Measurements from ENCODE around the gene ZNF618.

DNA sequence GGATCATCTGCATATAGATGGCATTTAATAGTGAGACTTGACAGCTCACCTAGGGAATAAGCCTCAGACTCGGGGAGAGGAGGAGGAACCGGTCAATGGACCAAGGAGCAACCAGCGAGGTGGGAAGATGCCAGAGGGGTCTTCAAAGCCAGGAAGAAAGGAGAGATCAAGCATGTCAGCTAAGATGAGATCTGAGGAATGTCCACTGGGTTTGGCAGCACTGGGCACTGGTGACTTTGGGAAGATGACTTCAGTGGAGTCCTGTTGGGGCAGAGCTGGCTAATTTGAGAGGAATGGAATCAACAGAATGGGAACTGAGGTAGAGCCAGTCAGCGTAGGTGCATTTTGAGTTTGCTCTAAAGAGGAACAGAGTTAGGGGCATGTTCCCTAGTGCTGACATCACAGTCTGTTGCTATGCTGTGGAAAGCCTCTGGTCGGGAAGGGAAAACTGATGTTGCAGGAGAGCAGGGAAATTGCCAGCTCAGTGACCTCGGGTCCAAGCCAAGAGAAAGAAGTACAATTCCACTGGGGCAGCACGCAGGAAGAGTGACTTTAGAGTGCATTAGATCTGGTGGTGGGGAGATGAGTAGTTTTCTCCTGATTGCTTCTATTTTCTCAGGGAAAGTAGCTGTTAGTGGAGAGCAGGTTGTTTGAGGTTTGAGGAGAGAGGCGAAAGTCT lies 56.9 kb downstream of the ZNF618 start:
- TF ChIP-seq, protein P1, sequence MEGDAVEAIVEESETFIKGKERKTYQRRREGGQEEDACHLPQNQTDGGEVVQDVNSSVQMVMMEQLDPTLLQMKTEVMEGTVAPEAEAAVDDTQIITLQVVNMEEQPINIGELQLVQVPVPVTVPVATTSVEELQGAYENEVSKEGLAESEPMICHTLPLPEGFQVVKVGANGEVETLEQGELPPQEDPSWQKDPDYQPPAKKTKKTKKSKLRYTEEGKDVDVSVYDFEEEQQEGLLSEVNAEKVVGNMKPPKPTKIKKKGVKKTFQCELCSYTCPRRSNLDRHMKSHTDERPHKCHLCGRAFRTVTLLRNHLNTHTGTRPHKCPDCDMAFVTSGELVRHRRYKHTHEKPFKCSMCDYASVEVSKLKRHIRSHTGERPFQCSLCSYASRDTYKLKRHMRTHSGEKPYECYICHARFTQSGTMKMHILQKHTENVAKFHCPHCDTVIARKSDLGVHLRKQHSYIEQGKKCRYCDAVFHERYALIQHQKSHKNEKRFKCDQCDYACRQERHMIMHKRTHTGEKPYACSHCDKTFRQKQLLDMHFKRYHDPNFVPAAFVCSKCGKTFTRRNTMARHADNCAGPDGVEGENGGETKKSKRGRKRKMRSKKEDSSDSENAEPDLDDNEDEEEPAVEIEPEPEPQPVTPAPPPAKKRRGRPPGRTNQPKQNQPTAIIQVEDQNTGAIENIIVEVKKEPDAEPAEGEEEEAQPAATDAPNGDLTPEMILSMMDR (conservative IDR thresholded peaks at IDR 0.05; ENCODE audit: low read depth, low read length): no peak
- TF ChIP-seq EZH2 (IDR thresholded peaks at IDR 0.05; ENCODE audit: borderline replicate concordance, low read depth, low read length, poor library complexity, severe bottlenecking): no peak

Data from A673 (cell line).